HepG2 (cell line): ENCODE data around the gene NTMT1. TPM values are rescaled to one million over a fixed set of nuclear protein-coding genes. Genes with fewer than 3 reads are reported as not detected.

Source experiments
- AFF4 ChIP-seq: sonication (generic); formaldehyde crosslinking; IDR thresholded peaks from 2 replicates; pipeline ENCODE4 v1.4.0; 2020; ENCODE audit warnings: missing genetic modification reagents
- AGO2 ChIP-seq: fragments of 200-400 bp; formaldehyde crosslinking; optimal IDR thresholded peaks from 2 replicates; pipeline ENCODE3; 2017; ENCODE audit warnings: mild to moderate bottlenecking, low read depth, low read length, moderate library complexity
- CBX2 ChIP-seq, 2 experiments: fragments of 200-600 bp in 1 of 2; sonication (generic); formaldehyde crosslinking in 1 of 2; IDR thresholded peaks; 2 replicates each; pipeline versions ENCODE4 v1.7.0 to v1.8.1; 2018 to 2022; ENCODE audit warnings: low read depth in 2 of 2, low read length in 1 of 2, mild to moderate bottlenecking in 1 of 2, missing genetic modification reagents in 1 of 2
- CHCHD3 ChIP-seq: sonication (generic); formaldehyde crosslinking; IDR thresholded peaks from 2 replicates; pipeline ENCODE4 v1.8.0; 2022; ENCODE audit warnings: mild to moderate bottlenecking, missing genetic modification reagents, moderate library complexity
- GMEB1 ChIP-seq: sonication (generic); formaldehyde crosslinking; IDR thresholded peaks from 2 replicates; pipeline ENCODE4 v1.5.1; 2020; ENCODE audit warnings: missing genetic modification reagents, mild to moderate bottlenecking, borderline replicate concordance
- POLR2AphosphoS5 ChIP-seq: IDR thresholded peaks from 2 replicates; pipeline ENCODE4 v1.6.1; 2012; ENCODE audit warnings: low read depth, low read length
- POLR2G ChIP-seq: fragments of 200-400 bp; formaldehyde crosslinking; IDR thresholded peaks from 2 replicates; pipeline ENCODE4 v1.6.1; 2018; ENCODE audit warnings: mild to moderate bottlenecking, low read depth, low read length, moderate library complexity
- SIN3B ChIP-seq: fragments of 150-350 bp; IDR thresholded peaks from 2 replicates; pipeline ENCODE4 v1.6.1; 2014; ENCODE audit warnings: low read length
- TGIF2 ChIP-seq: IDR thresholded peaks from 2 replicates; pipeline ENCODE4 v1.6.1; 2016; ENCODE audit warnings: control low read depth, missing compliant biosample characterization
- ZNF235 ChIP-seq: sonication (generic); formaldehyde crosslinking; IDR thresholded peaks from 2 replicates; pipeline ENCODE4 v1.8.1; 2023; ENCODE audit warnings: mild to moderate bottlenecking, missing genetic modification reagents, borderline replicate concordance
- ZNF367 ChIP-seq: sonication (generic); formaldehyde crosslinking; IDR thresholded peaks from 2 replicates; pipeline ENCODE4 v1.4.0; 2020; ENCODE audit warnings: missing genetic modification reagents, borderline replicate concordance
- ZNF407 ChIP-seq: sonication (generic); formaldehyde crosslinking; IDR thresholded peaks from one replicate; pipeline ENCODE4 v1.5.1; 2020; ENCODE audit warnings: mild to moderate bottlenecking, missing genetic modification reagents; ENCODE audit errors: not compliant biosample characterization
- ZUFSP ChIP-seq: sonication (generic); formaldehyde crosslinking; IDR thresholded peaks from 2 replicates; pipeline ENCODE4 v1.9.0; 2021; ENCODE audit warnings: missing genetic modification reagents, mild to moderate bottlenecking, borderline replicate concordance
- polyA plus RNA-seq, 8 experiments: library from polyadenylated mRNA; depleted of rRNA in 3 of 8; stranded (reverse) in 7 of 8; unstranded in 1 of 8; fragments of >200 nt; fragmentation: Illumina TruSeq in 4 of 8; extraction: Trizol in 4 of 8; gene quantifications; 2 replicates each; pipeline versions ENCODE4 v1.2.1 to v1.2.3, GENCODE V29; 2011 to 2016; ENCODE audit warnings: low read depth in 4 of 8, missing spikeins in 1 of 8, mixed read lengths in 1 of 8; ENCODE audit not compliant: insufficient read depth in 1 of 8
- total RNA-seq, 5 experiments: library from RNA; depleted of rRNA; stranded (reverse); fragments of >200 nt; fragmentation: Illumina TruSeq; extraction: Trizol; gene quantifications; 2 replicates each; pipeline ENCODE4 v1.2.3, GENCODE V29; 2016; ENCODE audit warnings: low read depth in 1 of 5

NTMT1 gene
- total and polyA plus RNA-seq, 2 of the 13 experiments (the other 11 are each of a cell fraction or from before 2014, with no cell fraction given) = 49.1 to 53.8 TPM

GRCh38 chr9:129626079-129626624 is at the start of gene NTMT1 (continued):
- peak; percentile 72 for TF ChIP-seq GMEB1 (CRISPR knock-in tag)
- TF ChIP-seq POLR2G = peak; percentile 89
- TF ChIP-seq TGIF2 (CRISPR knock-in tag) = peak; percentile 88; the same call in 1 of the 2 replicates
- no peak for TF ChIP-seq SIN3B
- peak; percentile 89 for TF ChIP-seq POLR2AphosphoS5
- TF ChIP-seq CBX2 (IDR thresholded peaks at IDR 0.05; ENCODE audit: low read depth, low read length) = no peak
- TF ChIP-seq CBX2 (CRISPR knock-in tag; IDR thresholded peaks at IDR 0.05; ENCODE audit: low read depth) = no peak
- TF ChIP-seq ZNF367 (CRISPR knock-in tag) = no peak; the same call in 1 of the 2 replicates
- peak; percentile 95 for TF ChIP-seq AGO2
- TF ChIP-seq AFF4 (CRISPR knock-in tag) = no peak
- 0 out of 2 replicates have a peak, but pooled peaks have one; percentile 69 for TF ChIP-seq CHCHD3 (CRISPR knock-in tag)
- no peak for TF ChIP-seq ZUFSP (CRISPR knock-in tag)
- no peak for TF ChIP-seq ZNF407
- TF ChIP-seq ZNF235 (CRISPR knock-in tag) = 0 out of 2 replicates have a peak, but pooled peaks have one; percentile 43
